ENCODE data around the gene HEG1.

Gene HEG1

GRCh38 chr3:124986192-124987143 lies 69.3 kb downstream of the HEG1 start:
- in situ Hi-C loops (cut with HindIII; ENCODE audit: low sequenced_read_pairs): no loop called here
- no peak overlapping the region for H3K4me3 ChIP-seq (ENCODE audit: low read depth, low read length)
- TF ChIP-seq CTCF (IDR thresholded peaks at IDR 0.05; ENCODE audit: low read depth, low read length): peak; percentile 56
- peak; percentile 90 for DNase-seq (ENCODE audit: low read depth, low spot score)

- in situ Hi-C loops (cut with HindIII; ENCODE audit: low sequenced_read_pairs): no loop called here
- DNase-seq (ENCODE audit: low read depth, low spot score): peak; percentile 33
Measured at GRCh38 chr3:124985349-124985748, 70.4 kb downstream of the HEG1 start.

DNA sequence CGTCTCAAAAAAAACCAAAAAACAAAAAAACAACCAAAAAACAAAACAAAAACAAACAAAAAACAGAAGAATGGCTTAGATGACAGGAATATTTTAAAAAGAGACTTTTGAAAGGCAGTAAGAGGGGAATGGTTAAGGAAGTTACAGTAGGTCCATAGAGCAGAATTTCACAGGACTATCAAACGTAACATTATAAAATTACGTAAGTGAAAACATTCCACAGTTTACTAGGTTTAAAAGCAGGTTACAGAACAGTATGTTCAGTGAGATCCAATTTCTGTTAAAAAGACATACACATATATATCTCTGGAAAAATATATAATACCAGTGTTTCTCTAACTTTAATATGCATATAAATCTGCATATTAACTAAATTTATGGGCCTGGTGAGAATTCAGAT lies 71.0 kb downstream of the HEG1 start:
- DNase-seq (ENCODE audit: low read depth, low spot score): no peak
- in situ Hi-C loops (cut with HindIII; ENCODE audit: low sequenced_read_pairs): no loop called here
- no peak overlapping the region for H3K4me3 ChIP-seq (ENCODE audit: low read depth, low read length)
- no peak for TF ChIP-seq CTCF (IDR thresholded peaks at IDR 0.05; ENCODE audit: low read depth, low read length)

More at GRCh38 chr3:124985349-124985748, 70.4 kb downstream of the HEG1 start:
- H3K4me3 ChIP-seq (ENCODE audit: low read depth, low read length): no peak overlapping the region
- TF ChIP-seq CTCF (IDR thresholded peaks at IDR 0.05; ENCODE audit: low read depth, low read length): no peak

- in situ Hi-C loops (cut with HindIII; ENCODE audit: low sequenced_read_pairs): no loop called here
- no peak for DNase-seq (ENCODE audit: low read depth, low spot score)
- H3K4me3 ChIP-seq (ENCODE audit: low read depth, low read length): no peak overlapping the region
- TF ChIP-seq CTCF (IDR thresholded peaks at IDR 0.05; ENCODE audit: low read depth, low read length): no peak
Measured at GRCh38 chr3:124982855-124983254, 72.9 kb downstream of the HEG1 start.

DNA sequence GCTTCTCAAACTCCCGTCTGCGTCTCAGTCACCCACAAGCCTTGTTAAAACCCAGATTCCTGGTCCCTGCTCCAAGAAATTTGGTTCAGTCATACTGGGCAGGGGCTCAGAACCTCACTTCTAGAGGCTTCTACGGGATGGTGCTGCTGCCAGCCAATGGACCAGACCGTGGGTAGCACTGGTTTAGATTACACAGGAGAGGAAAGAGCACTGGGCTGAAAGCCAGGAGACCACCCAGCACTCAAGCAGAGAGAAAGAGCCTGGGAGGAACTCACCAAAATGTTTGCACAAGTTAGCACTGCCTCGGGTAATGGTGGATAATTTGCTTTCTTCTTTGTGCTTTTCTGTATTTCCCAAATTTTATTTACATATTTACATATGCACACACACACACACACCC lies 74.3 kb downstream of the HEG1 start:
- no peak overlapping the region for H3K4me3 ChIP-seq (ENCODE audit: low read depth, low read length)
- TF ChIP-seq CTCF (IDR thresholded peaks at IDR 0.05; ENCODE audit: low read depth, low read length): no peak
- in situ Hi-C loops (cut with HindIII; ENCODE audit: low sequenced_read_pairs): no loop called here
- DNase-seq (ENCODE audit: low read depth, low spot score): no peak

GRCh38 chr3:124978627-124979026 lies 77.2 kb downstream of the HEG1 start:
- H3K4me3 ChIP-seq (ENCODE audit: low read depth, low read length): no peak overlapping the region
- TF ChIP-seq CTCF (IDR thresholded peaks at IDR 0.05; ENCODE audit: low read depth, low read length): no peak
- in situ Hi-C loops (cut with HindIII; ENCODE audit: low sequenced_read_pairs): no loop called here
- DNase-seq (ENCODE audit: low read depth, low spot score): no peak

All from astrocyte of the spinal cord (primary cell).